Measurements from ENCODE around the gene LRRC37A.
"Not testable (repeated sequence)": the region's sequence is repeated elsewhere in the genome, so short reads cannot be mapped to it uniquely, and the experiment has no call there.

The LRRC37A gene

DNA sequence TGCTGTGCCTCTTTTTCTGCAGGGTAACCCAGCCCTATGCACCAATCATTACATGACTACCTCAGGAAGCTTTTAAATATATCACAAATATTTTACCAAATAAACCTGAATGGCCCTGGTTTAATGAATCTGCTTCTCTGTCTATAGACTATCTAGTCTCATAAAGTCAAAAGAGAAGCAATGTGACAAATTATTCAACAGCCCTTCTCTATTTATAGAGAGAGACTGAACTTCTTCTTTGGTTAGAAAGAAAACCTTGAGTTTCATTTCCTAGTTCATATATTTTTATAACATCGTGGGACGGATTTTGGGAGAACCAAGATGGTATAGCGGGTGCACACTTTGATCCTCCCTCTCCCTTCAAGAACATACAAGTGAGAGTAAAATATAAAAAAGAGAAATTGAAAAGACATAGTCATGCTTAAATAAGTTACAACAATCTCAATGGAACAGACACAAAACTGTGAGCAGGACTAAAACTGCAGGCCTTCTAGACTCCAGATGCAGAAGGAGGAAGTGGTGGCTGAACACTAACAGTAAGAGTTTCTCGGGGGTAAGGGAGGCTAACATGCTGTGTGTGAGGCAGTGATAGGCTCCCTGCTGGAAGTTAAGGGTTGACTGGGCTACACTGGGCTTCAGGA, 3.9 kb upstream of the LRRC37A start:
- DNase-seq: not testable (repeated sequence)

DNA sequence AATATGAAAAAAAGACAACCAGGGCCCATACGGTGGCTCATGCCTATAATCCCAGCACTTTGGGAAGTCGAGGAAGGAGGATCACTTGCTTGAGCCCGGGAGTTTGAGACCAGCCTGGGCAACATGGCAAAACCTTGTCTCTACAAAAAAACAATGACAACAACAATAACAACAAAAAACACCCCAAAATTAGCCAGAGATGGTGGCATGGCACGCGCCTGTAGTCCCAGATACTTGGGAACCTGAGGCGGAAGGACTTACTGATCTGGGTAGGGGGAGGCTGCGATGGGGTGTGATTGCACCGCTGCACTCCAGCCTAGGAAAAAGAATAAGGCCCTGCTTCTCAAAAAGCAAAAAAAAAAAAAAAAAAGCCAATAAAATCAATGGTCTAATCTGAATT, 3.3 kb upstream of the LRRC37A start:
- DNase-seq: not testable (repeated sequence)

DNA sequence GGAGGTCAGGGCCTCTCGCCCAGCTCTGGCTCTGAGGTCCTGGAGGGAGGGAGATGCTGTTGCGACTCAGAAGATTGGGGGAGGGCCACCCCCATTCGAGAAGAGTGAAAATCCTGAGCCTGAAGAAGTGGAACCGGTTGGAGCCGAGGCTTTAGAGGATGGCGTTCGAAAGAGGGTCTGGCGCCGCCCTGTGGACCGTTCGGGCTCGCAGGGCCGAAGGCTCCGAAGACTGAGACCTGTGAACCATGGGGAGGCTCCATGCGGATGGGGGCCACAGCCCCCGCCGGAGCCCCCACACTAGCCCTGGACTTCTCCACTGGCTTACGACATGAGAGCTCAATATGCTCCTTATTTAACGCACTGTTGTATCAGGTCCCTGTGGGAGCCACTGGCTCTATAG, 46.3 kb downstream of the LRRC37A start:
- DNase-seq: not testable (repeated sequence)

DNA sequence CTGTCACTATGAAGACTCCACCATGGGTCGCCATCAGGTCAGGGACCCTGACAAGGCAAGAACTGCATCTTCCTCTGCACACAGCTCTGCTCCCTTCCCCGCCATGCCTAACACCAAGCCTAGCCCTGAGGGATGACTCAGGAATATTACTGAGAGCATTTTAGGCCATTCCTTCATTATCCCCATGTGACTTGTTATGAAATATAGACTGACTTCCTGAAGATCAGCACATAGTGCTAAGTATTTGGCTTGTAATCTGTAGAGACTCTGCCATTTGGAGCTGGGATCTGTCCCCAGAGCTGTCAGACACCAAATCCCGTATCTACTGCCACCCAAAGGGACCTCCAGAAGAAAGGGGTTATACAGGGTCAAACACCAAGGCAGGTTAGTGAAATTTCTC, 47.2 kb downstream of the LRRC37A start:
- not testable (repeated sequence) for DNase-seq

DNA sequence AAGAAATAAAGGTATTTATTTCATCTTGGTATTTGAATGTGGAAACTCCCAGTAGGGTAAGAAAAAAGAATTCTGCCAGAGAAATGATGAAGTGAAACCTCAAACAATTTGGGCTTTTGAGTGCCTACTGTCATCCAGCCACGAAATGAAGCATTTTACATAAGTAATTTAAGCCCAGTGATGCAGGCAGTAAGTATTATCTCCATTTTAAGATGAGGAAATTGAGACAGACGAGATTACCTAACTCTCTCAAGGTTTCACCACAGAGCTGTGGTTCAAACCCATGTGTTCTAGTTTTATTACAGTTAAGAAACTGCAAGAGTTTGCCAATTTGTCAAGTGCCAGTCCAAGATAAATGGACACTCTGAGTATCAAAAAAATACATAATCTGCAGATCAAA, 53.4 kb downstream of the LRRC37A start:
- DNase-seq: not testable (repeated sequence)

DNA sequence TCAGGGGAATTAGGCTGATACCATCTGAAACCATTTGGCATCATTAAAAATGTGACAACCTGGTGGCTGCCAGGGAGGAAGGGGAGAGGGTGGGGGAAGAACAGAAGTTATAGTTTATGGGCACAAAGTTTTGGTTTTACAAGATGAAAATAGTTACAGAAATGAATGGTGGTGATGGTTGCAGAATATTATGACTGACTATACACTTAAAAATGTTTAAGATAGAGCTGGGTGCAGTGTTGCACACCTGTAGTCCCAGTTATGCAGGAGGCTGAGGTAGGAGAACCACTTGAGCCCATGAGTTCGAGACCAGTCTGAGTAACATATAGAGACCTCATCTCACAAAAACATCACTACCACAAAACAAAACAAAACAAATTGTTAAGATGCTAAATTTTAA, 54.1 kb downstream of the LRRC37A start:
- DNase-seq: not testable (repeated sequence)

DNA sequence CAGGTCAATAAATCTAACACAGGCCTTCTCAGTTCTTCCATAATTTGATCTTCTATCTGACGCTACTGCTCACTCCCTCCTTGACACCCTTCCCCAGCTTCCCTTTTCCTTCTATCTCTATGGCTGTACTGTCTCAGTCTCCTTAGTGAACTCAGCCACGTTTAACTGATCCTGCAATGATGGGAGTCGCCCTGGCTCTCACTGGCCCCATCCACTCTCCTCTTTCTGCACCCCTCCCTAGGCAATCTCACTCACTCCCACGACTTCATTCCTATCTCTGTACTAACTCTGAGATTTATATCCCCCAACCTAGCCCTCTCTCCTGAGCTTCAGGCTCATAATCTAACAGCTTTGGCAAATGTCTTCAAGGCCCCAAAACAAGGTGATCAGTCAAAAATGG, 58.9 kb downstream of the LRRC37A start:
- not testable (repeated sequence) for DNase-seq

DNA sequence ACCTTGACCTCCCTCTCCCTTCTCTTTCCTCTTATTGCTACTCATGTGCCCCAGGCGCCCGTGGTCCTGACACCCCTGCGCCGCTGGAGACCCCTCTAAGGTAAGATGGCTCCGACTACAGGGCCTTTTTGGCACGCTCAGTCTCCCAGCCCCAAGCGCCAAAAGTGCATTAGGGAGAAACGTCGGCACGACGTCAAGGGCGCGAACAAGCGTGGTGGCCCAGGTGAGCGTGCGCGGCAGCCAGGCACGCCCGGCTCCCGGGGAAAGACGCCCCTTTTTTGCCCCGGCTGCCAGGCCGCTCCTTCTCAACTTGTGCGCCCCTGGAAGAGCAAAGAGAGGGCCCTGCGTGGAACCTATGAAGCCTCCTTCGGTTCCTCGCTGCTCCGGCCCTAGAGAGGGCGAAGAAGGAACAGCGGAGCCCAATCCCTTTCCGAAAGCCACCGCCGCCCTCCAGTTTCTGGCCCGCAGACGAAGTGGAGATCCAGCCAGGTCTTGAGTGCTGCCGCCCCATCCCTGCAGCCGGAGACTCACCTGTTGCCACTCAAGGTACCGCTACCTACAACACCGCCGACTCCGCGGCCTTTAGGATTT, 66.3 kb downstream of the LRRC37A start:
- DNase-seq: not testable (repeated sequence)

DNA sequence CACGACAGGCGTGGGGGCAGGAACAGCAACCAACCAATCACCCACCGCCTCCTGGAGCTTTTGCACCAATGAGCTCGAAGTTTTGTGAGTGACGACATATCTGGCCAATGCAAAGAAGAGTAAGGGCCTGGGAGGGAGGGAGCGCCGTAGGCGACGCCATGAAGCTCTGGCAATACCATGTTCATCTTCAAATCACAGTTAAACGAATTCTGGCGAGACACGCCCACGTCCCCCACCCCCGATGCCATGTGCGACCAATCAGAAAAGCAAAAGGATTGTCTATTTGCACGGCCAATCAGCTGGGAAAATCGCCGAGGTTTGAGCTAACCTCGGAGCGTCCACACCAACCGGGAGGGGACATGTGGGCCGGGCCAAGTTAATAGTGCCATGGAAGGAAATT, 66.8 kb downstream of the LRRC37A start, which contains the start of gene ARL17B:
TSS of gene ARL17B (minus strand) at position 12 of the 400 bp plus-strand sequence. CDS start 3,369 bp downstream, outside the sequence.
- not testable (repeated sequence) for DNase-seq

DNA sequence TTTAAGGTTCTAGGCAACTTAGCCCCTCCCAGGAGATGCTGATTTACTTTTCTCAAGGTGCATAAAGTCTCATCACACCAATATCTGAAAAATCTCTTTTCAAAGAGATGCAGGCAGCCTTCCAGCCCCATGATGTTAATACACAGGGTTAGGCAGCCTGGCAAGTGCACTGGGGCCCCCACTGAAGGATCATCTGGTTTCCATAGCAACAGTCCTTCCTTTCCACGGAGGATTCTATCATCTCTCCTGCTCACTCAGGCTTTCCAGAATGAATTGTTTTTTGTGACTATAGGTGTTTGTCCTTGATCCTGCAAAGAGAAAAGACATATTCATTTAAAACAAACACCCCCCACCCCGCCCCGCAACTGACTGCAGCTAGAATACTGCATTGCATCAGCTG, 72.6 kb downstream of the LRRC37A start:
- DNase-seq: not testable (repeated sequence)

DNA sequence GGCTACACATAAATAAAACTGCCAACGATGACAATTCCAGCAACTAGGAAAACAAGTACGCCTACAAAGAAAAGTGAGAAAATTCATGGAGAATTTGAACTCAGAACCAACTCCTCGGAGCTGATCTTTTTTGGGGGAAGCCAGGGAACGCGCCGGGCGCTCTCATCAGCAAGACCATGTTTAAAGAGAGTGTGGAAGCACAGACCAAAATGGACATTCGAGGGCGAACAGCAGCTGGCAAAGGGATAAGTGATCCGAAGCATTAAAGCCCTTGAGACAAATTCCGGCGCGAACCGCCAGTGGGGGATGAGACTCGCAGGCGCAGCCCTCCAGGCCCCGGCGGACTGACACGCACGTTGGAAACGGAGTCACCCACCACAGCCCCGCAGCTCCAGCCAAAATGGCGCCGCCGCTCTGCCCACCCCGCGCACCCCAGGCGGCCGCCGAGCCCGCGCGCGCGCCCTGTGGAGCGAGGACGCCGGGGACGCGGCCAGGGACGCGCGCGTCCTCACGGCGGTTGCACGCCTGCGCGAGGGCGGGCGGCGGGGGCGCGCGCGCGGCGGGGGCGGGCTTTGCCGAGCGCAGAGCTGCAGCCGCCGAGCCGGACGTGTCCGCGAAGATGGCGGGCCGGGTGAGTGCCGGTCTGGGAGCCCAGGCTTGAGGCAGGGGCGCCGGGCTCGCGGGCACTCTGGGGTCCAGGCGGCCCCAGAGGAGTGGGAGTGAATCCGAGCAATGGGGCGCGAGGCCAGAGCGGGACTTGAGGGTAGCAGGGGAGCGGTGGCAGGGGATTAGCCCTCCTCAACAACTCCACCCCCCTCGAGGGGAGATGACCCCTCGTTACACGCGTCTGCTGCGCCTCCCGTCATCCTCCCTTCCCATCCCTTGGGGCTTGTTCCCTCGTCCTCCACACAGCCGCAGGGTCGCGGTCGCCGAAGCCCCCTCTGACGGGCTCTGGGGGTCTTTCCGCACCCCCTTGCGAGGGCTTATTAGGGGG, 77.6 kb downstream of the LRRC37A start:
- DNase-seq: not testable (repeated sequence)

DNA sequence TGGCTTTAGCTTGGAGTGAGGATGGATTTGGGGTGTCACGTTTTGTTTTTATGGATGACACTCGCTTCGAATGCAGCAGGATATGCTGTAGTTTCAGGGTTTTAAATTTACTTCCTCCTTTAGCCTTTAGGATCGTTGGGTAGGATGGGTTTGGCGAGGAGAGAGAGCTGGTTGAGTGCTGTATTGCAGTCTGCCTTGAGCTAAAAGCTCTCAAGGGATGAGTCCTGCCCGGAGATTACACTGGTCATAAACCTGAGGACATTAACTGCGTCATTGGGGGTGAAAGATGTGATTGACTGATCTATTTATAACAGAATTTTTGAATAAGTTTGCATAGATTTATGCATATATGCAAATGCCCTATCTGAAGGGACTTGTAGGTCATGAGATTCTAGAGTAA, 78.5 kb downstream of the LRRC37A start:
- not testable (repeated sequence) for DNase-seq

DNA sequence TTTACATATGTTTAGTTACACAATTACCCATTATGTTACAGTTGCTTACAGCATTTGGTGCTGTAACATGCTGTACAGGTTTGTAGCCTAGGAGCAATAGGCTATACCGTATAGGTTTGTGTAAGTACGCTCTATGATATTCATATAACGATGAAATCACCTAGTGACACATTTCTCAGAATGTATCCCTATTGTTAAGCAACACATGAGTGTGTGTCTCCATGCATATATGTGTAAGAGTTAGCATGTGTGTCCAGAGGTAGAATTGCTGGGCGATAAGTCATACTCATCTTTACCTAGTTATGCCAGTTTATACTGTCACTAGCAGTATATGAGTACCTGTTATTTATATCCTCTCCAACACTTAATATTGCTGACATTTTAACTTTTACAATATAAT, 88.2 kb downstream of the LRRC37A start:
- not testable (repeated sequence) for DNase-seq

DNA sequence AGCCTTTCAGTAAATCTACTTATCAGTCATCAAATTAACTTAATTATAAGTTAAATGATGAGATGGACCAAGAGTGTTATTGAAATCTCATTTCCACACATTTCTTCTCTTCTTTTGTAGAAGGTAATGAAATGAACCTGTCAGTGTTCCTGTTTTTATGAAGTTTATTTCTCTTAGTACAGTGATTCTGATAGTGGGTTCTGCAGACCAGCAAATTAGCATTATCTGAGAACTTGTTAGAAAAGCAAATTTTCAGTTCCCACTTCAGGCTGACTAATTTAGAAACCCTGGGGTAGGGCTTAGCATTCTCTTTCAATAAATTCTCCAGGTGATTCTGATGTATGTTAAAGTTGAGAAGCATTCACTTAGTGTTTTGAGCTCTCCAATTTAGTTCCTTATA, 90.6 kb downstream of the LRRC37A start:
- DNase-seq: not testable (repeated sequence)

Measured in NCI-H1930 (cell line).